Right ventricle myocardium inferior (tissue), 1 donor: ENCODE measurements around the gene CASKIN1. TPM values are rescaled to one million over a fixed set of nuclear protein-coding genes. Genes with fewer than 3 reads are reported as not detected.
"Not testable (repeated sequence)": the region's sequence is repeated elsewhere in the genome, so short reads cannot be mapped to it uniquely, and the experiment has no call there.

Experiments used
- ATAC-seq: fragments of 200-7000 bp; cut with Tn5 transposase; one replicate; pipeline ENCODE4 v1.9.1; 2020; ENCODE audit warnings: mild to moderate bottlenecking, moderate library complexity
- DNase-seq: peaks from one replicate; pipeline ENCODE4 v3.0.0; 2021; ENCODE audit errors: missing footprints
- intact Hi-C: fragments of 100-400 bp; cut with DNase I; formaldehyde crosslinking; loops from one replicate; pipeline ENCODE4 v1.11.0; 2022
- total RNA-seq: library from RNA; stranded (reverse); fragmentation: NEBNext Ultra II Directional; extraction: Animal tissue kit (Norgen Biotek cat#: 25700); gene quantifications from one replicate; pipeline ENCODE4 v1.2.1, GENCODE V29; 2021
- donor health status: DM: no; HTN: yes; CAD: no; lungs with severe emphysema.

The CASKIN1 gene
- total RNA-seq, 1 donor from 2014 or later: 5.8 TPM

DNA sequence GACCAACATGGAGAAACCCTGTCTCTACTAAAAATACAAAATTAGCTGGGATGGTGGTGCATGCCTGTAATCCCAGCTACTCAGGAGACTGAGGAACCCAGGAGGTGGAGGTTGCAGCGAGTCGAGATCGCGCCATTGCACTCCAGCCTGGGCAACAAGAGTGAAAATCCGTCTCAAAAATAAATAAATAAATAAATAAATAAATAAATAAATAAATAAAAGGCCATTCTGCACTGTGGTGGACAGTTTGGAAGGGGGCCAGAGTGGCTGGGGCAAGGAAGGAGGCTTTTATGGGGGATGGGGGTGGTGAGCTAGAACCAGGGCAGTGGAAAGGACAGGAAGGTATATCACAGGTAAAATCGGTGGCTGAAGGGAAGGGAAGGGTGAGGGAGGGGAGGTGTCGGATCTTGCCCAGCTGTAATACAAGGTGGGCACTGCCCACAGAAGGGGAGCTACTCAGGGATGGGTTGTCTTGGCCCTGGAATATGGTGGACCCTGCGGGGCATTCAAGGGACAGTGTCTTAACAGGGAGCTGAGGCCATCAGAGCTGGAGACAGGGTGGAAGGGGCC is 6.8 kb upstream of the CASKIN1 start:
- intact Hi-C loops, DNase-seq, ATAC-seq: not testable (repeated sequence)

DNA sequence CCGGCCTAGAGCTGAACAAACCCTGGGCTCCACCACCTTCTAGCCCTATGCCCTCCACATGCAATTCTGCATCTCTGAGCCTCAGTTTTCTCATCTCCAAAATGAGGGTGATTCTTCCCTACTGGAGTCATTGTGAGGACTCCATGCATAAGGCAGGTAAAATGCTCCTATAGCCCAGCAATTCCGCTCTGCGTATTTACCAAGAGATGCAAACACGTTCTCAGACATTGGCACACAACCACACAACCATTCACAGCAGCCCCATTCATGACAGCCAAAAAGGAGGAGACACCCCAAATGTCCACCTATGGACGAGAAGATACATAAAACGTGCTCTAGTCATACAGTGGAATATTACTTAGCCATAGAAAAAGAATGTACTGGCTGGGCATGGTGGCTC is 3.9 kb upstream of the CASKIN1 start:
- no peak for DNase-seq
- intact Hi-C loops: no loop called here
- no peak for ATAC-seq

- ATAC-seq (no peak), DNase-seq (no peak)
- intact Hi-C loops: no loop called here
Measured at GRCh38 chr16:2199621-2200139, 3.3 kb upstream of the CASKIN1 start.

DNA sequence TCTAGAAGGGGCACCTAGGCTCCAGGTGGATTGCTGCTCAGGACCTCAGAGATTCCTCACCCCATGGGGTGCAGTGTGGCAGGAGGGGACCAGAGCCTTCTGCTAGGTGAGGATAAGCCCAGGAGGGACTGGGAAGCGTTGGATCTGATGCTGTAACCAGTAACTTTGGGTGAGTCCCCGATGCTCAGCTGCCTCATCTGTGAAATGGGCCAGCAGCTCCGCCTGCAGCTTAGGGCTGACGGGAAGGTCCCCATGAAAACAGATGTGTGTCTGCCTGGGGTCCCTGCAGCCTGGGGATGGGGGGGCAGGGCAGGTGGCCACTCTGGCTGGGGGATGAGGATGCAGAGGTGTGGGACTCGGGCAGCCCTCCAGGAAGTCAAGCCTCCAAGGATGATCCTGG is 2.7 kb upstream of the CASKIN1 start:
- DNase-seq: no peak
- ATAC-seq: no peak
- intact Hi-C loops: no loop called here

DNA sequence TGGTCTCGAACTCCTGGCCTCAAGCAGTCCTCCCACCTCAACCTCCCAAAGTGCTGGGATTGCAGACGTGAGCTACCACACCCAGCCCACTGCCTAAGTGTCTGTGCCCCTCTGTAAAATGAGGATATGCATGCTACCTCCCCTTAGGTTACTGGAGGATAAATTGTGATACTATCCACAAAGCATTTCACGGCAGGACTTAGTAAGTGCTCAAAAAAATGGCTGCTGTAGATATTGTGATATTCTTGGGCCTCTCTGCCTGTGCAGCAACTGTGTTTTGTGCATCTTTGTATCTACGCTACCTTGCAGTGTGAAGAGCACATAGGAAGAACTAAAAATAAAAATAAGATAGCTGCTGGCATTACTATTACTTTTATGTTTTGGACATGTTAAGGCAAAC is 1.9 kb upstream of the CASKIN1 start:
- DNase-seq (no peak), ATAC-seq (no peak)
- intact Hi-C loops: no loop called here

- intact Hi-C loops: no loop called here
- DNase-seq: no peak
- no peak for ATAC-seq
Measured at GRCh38 chr16:2197765-2198164, 1.4 kb upstream of the CASKIN1 start.

GRCh38 chr16:2196981-2197511 is 641 bp upstream of the CASKIN1 start:
- intact Hi-C loops: no loop called here
- ATAC-seq (no peak), DNase-seq (no peak)

DNA sequence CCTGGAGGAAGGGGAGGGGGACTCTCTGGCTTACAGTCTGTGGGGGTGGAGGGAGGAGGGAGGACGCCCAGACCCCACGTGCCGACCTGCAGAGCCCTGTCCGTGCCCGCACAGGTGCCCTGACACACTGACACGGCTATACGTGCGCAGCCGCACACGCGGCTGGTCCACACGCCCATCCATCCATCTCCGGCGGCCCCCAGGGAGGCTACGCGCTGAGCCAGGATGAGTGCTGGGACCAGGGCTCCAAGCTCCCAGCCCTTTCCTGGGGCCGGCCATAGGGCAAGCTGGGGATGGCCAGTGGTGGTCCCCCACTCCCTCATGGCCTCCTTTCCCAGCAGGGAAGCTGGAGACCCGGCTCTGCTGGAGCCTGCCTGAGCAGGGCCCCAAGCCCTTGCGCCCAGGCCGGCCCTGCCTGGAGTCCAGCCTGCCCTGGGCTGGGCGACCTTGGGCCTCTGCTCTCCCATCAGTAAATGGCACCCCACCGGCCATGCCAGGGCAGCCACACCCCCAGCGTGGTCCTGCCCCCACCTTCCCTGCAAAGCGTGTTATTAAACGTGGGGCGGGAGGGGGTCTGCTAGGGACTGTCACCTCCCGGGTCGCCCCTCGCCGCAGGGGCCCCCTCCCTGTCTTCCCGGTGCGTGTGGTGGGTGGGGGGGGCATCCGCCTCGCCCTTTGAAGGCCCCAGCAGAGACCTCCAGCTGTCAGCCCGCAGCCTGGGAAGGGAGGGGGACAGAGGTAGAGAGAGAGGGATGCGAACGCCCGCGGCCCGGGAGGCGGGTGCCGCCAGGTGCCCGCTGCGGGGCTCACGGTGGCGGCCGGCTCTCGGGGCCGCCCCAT is 863 bp downstream of the CASKIN1 start:
- ATAC-seq (no peak), DNase-seq (no peak)
- intact Hi-C loops: no loop called here

DNA sequence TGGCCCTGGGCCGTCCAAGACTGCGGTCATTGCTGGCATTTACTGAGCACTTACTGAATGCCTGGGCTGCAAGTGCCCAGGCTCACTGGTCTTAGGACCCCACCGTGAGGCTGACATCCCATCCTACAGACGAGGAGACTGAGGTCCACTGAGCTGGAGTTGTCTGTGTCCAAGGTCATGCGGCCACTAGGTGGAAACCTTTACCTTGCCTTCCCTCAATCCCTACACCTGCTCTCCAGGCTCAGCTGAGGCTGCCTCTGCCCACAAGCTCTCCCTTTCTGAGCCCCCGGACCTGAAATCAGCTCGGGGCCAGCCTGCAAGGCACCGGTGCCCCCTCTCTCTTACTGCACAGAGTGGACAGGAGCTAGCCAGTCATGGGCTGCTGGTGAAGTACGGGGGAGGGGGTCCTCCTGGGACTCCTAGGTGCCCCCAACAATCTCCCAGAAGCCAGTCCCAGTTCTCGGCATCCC is 1.5 kb downstream of the CASKIN1 start:
- ATAC-seq (peak; percentile 23), DNase-seq (no peak)
- intact Hi-C loops: no loop called here

GRCh38 chr16:2194166-2194834 is 2.1 kb downstream of the CASKIN1 start:
- ATAC-seq (no peak), DNase-seq (no peak)
- intact Hi-C loops: no loop called here

DNA sequence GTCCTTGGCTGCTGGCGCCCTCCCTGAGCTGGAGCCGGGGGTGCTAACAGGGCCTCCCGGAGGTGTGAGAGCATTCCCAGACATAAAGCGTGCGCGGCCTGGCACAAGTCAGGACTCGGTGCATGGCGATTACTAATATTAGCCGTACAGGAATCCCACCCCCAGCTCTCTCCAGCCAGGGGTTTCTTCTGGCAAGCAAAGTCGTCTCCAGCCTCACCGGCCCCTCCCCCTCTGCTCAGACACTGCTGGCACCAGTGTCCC is 5.0 kb downstream of the CASKIN1 start:
- DNase-seq (no peak), ATAC-seq (peak; percentile 17)
- intact Hi-C loops: no loop called here

- DNase-seq (no peak), ATAC-seq (no peak)
- intact Hi-C loops: no loop called here
Measured at GRCh38 chr16:2190659-2191445, 5.6 kb downstream of the CASKIN1 start.

- ATAC-seq (no peak), DNase-seq (no peak)
- intact Hi-C loops: no loop called here
Measured at GRCh38 chr16:2190002-2190658, 6.3 kb downstream of the CASKIN1 start.

GRCh38 chr16:2189252-2189893 is 7.0 kb downstream of the CASKIN1 start:
- ATAC-seq (no peak), DNase-seq (no peak)
- intact Hi-C loops: no loop called here

GRCh38 chr16:2188395-2188794 is 8.0 kb downstream of the CASKIN1 start:
- intact Hi-C loops: no loop called here

DNA sequence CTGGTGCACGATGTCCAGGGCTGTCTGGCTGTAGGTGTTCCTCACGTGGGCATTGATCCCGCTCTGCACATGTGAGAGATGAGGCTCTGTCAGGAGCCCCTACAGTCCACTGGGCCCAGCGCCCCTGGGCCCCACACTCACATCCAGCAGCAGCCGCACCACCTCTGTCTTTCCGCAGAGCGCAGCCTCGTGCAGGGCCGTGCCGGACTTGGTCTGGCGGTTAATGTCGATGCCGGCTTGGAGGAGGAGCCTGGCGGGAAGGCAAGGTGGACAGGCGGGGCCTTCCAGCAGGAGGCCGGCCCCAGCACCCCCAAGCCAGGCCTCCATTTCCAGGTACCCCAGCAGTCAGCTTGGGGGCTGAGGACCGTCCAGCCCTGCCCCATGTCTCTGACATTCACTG is 9.2 kb downstream of the CASKIN1 start:
- intact Hi-C loops: no loop called here
- no peak for ATAC-seq
- no peak for DNase-seq

More at GRCh38 chr16:2188395-2188794, 8.0 kb downstream of the CASKIN1 start:
- DNase-seq (no peak), ATAC-seq (no peak)

GRCh38 chr16:2186505-2186904 is 9.9 kb downstream of the CASKIN1 start:
- ATAC-seq: no peak
- intact Hi-C loops: no loop called here
- no peak for DNase-seq

GRCh38 chr16:2186064-2186463 is 10.3 kb downstream of the CASKIN1 start:
- intact Hi-C loops: no loop called here
- no peak for DNase-seq
- ATAC-seq: no peak
